Astrocyte of the cerebellum (primary cell): ENCODE data around the gene ALCAM.
A peak's percentile ranks its signal among the peaks of the same experiment; 100 is the strongest.

ENCODE experiments used
- DNase-seq: peaks from one replicate; pipeline ENCODE4 v3.0.0-alpha.2; 2011; ENCODE audit warnings: low read depth
- H3K4me3 ChIP-seq: 2 replicates; pipeline ENCODE4 v1.5.1; 2011; ENCODE audit warnings: mild to moderate bottlenecking, low read depth, low read length, moderate library complexity
- in situ Hi-C: cut with HindIII; loops from 2 replicates; pipeline ENCODE4 v1.10.0; 2017; ENCODE audit warnings: low sequenced_read_pairs
- TF ChIP-seq, protein P1 (sequence below): IDR thresholded peaks from 2 replicates; pipeline ENCODE4 v1.5.1; 2012; ENCODE audit warnings: low read length, low read depth, moderate library complexity, mild to moderate bottlenecking; ENCODE audit errors: missing control alignments

The ALCAM gene

DNA sequence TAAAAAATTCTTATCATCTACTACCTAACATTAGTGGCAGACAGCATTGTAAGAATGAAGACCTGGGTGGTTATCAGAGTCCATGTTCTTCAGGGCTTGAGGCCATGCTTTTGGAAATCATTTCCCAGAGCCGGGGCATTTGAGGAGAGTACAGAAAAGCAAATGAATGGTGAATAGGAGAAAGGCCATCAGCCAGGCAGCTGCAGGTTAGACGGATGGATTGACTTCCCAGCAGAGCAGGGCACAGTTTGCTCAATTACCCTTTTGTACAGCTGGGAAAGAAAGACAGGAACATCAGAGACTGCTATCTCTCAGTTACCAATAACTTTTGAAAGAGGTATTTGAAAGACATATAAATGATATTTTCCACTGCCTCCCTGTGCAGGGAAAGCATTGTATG is 135.6 kb downstream of the ALCAM start:
- DNase-seq, result no peak
- no peak overlapping the region for H3K4me3 ChIP-seq
- in situ Hi-C loops, result no loop called here
- TF ChIP-seq, protein P1, sequence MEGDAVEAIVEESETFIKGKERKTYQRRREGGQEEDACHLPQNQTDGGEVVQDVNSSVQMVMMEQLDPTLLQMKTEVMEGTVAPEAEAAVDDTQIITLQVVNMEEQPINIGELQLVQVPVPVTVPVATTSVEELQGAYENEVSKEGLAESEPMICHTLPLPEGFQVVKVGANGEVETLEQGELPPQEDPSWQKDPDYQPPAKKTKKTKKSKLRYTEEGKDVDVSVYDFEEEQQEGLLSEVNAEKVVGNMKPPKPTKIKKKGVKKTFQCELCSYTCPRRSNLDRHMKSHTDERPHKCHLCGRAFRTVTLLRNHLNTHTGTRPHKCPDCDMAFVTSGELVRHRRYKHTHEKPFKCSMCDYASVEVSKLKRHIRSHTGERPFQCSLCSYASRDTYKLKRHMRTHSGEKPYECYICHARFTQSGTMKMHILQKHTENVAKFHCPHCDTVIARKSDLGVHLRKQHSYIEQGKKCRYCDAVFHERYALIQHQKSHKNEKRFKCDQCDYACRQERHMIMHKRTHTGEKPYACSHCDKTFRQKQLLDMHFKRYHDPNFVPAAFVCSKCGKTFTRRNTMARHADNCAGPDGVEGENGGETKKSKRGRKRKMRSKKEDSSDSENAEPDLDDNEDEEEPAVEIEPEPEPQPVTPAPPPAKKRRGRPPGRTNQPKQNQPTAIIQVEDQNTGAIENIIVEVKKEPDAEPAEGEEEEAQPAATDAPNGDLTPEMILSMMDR, result no peak

DNA sequence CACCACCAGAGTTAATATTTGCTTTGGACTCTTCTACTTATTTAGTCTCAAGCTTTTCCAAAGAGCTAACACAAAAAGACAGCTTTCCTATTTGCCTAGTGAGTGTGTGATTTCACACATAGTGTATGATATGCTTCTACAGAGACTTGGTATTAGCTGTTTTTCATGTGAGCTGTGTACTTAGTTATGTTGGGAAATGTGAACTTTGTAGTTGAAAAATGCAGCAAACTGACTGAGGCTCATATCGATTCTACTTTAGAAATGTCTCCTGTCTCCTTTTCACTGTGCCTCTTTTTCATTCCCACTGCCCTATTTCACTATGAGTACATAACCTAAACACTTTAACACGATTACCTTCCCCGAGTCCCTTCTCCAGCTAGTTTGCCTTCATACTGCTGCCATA is 136.5 kb downstream of the ALCAM start:
- TF ChIP-seq, protein P1, result no peak
- no peak overlapping the region for H3K4me3 ChIP-seq
- in situ Hi-C loops, result no loop called here
- no peak for DNase-seq

DNA sequence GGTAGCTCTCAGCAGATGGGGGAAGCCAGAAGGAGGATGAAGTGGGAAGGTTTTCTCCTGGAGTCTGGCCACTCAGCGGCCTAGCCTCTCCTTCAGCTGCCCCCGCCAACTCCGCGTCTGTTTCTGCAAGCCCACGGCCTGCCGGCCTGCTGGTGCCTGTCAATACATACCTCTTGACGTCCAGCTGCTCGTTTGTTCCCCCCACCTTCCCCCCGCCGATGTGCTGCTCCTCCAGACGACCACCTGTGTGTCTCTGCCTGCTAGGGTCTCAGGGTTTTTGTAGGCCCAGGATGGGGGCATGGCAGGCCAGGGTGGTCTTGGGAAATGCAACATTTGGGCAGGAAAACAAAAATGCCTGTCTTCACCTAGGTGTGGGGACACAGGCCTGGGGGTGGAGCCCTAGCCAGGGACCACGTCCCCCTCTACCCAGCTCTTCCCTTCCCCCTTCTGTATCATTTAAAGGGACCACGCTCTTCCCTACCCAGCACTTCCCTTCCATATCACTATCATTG is 137.8 kb downstream of the ALCAM start:
- no peak for DNase-seq
- TF ChIP-seq, protein P1, result no peak
- in situ Hi-C loops, result no loop called here
- no peak overlapping the region for H3K4me3 ChIP-seq

DNA sequence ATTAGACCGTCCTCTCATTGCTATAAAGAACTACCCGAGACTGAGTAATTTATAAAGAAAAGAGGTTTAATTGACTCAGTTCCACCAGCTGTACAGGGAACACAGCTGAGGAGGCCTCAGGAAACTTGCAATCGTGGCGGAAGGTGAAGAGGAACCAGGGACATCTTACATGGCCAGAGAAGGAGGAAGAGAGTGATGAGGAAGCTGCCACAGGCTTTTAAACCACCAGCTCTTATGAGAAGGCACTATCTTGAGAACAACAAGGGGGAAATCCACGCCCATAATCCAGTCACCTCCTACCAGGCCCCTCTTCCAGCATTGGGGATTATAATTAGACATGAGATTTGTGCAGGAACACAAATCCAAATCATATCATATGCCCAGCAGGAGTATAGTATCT is 138.5 kb downstream of the ALCAM start:
- in situ Hi-C loops, result no loop called here
- TF ChIP-seq, protein P1, result no peak
- DNase-seq, result no peak

DNA sequence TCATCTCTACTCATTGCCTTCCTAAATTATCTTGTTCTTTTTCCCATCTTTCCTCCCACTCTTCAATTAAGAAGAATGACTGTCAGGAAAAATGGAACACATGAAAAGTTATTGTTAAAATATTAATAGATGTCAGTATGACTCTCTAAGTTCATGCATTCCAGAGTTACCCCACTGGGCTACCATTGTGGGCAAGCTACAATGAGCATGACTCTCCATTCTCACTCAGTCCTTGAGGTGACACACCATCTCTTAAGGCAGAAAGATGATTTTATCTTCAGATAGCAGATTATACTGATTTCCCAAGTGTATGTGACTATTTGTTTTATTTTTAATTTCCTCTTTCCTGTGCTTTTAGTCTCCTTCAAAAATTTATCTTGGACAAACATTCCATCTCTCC is 144.3 kb downstream of the ALCAM start:
- no peak for DNase-seq
- in situ Hi-C loops, result no loop called here
- no peak overlapping the region for H3K4me3 ChIP-seq
- TF ChIP-seq, protein P1, result no peak

More for the DNA sequence above, 138.5 kb downstream of the ALCAM start:
- no peak overlapping the region for H3K4me3 ChIP-seq

DNA sequence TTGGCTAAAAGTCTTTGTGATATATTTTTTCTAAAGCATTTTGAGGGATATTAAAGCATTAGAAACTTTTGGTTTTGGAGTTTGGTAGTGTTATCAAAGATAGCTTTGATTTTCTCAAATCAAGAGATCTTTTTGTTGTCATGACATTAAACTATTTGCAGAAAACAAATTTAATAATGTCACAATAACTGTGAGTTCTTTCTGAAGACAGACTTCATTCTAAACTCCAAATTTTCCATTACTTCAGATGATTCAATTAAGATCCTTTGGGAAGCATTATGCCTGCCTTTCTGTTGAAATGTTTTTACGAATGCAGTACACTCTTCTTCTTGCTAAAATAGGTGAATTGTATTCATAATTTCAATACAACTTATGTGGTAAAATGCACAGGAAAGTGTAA is 145.4 kb downstream of the ALCAM start:
- TF ChIP-seq, protein P1, result no peak
- no peak overlapping the region for H3K4me3 ChIP-seq
- DNase-seq, result no peak
- in situ Hi-C loops, result no loop called here

DNA sequence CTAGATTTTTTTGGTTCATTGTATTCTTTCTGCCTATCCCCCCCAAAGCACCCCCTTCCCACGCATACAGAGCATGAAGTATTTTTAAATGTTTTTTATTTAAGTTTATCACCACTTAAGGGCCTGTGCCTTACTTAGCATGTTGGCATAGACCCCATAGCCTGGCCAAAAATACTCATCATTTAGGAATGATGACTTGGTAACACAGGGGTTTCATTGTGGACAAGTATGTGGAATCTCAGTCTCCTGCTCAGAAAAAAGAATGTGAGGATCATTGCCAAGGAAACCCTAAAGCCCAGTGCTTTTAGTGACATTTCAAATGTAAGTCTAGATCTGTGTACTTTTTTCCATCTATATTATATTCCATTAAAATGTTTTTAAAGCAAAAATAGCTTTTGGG is 146.3 kb downstream of the ALCAM start:
- peak; percentile 76 for DNase-seq
- no peak overlapping the region for H3K4me3 ChIP-seq
- TF ChIP-seq, protein P1, result no peak
- in situ Hi-C loops, result no loop called here
